Thyroid gland (tissue), 4 donors: ENCODE results near the gene HOXD10. TPM values are rescaled to one million over a fixed set of nuclear protein-coding genes. Genes with fewer than 3 reads are reported as not detected.

ENCODE experiments used
- DNase-seq, 2 donors: peaks; one replicate each; pipeline ENCODE4 v3.0.0-alpha.2; 2019
- H3K27ac ChIP-seq, 3 donors: fragments of 200-600 bp; sonication (generic); 1 replicate in 2 of 3; 2 replicates in 1 of 3; pipeline ENCODE4 v1.5.1; 2016 to 2019; ENCODE audit warnings: mild to moderate bottlenecking in 1 of 3, moderate library complexity in 1 of 3
- H3K27me3 ChIP-seq: fragments of 200-600 bp; sonication (generic); one replicate; pipeline ENCODE4 v1.5.1; 2019
- H3K36me3 ChIP-seq, 2 donors: fragments of 200-600 bp; sonication (generic); one replicate each; pipeline ENCODE4 v1.5.1; 2016 to 2019
- H3K4me1 ChIP-seq, 2 donors: fragments of 200-600 bp; sonication (generic); one replicate each; pipeline ENCODE4 v1.5.1; 2017 to 2019
- H3K4me3 ChIP-seq, 3 donors: fragments of 200-600 bp; sonication (generic); replicated peaks in 1 of 3; 1 replicate in 2 of 3; 2 replicates in 1 of 3; pipeline ENCODE4 v1.5.1; 2016; ENCODE audit warnings: mild to moderate bottlenecking in 1 of 3
- H3K9me3 ChIP-seq: fragments of 200-600 bp; sonication (generic); one replicate; pipeline ENCODE4 v1.5.1; 2017
- POLR2A ChIP-seq, 2 donors: fragments of 450-650 bp; IDR thresholded peaks; one replicate each; pipeline ENCODE4 v1.6.1; 2017; ENCODE audit warnings: antibody characterized with exemption in 2 of 2, mild to moderate bottlenecking in 2 of 2, moderate library complexity in 1 of 2
- WGBS, 2 donors: methylation state at CpG; one replicate each; pipeline ENCODE4 v1.1.5; 2017; 5-methylcytosine and 5-hydroxymethylcytosine counted together
- intact Hi-C: fragments of 100-400 bp; cut with DNase I; formaldehyde crosslinking; loops from one replicate; pipeline ENCODE4 v1.15.1; 2023
- total RNA-seq, 4 donors: library from RNA; depleted of rRNA; stranded (reverse); fragments of >200 nt; gene quantifications; one replicate each; pipeline ENCODE4 v1.2.3, GENCODE V29; 2016
- TF ChIP-seq, protein P1 (sequence below), 6 experiments: fragments of 200-600 bp in 3 of 6; fragments of 450-650 bp in 3 of 6; sonication (generic) in 3 of 6; IDR thresholded peaks; one replicate each; pipeline ENCODE4 v1.5.1; 2016 to 2019; ENCODE audit warnings: antibody characterized with exemption in 6 of 6, mild to moderate bottlenecking in 2 of 6, inconsistent platforms in 1 of 6, moderate library complexity in 1 of 6

HOXD10 gene
- total RNA-seq, 4 donors from 2014 or later = 0.33 to 0.54 TPM; not detected in 2

DNA sequence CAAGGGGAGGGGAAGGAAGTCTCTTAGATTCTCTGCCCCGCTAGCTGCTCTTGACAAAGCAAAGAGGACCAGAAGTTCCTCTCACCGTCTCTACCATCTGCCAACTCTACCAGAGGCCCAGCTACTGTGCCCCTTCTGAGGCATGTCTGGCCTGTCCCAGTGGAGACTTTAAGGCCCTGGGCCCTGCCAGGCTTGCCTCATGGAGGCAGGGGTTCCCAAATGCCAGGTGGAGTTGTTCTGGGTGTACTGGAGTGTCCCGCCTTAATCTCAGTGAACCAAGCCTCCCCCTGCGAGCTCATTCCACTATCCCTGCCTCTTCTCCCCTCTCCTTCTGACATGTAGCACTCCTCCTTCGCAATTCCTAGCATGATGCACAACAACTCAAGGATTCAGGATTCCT is 14.7 kb upstream of the HOXD10 start:
- Histone ChIP-seq H3K4me1 (peaks cover 16 to 29% of the 10 kb centered on the region in 2 donors), H3K27me3 (peaks cover 84% of the 10 kb centered on the region), H3K9me3 (no peaks in the 10 kb centered on the region), H3K27ac (no peak overlapping the region), H3K4me3 (no peak overlapping the region), H3K36me3 (no peaks in the 10 kb centered on the region)
- no peak for DNase-seq
- WGBS, 2 donors = 32 to 39% methylated on average over 5 of the region's 5 CpGs
- intact Hi-C loops = no loop called here
- TF ChIP-seq POLR2A (IDR thresholded peaks at IDR 0.05) = no peak
- TF ChIP-seq, protein P1, sequence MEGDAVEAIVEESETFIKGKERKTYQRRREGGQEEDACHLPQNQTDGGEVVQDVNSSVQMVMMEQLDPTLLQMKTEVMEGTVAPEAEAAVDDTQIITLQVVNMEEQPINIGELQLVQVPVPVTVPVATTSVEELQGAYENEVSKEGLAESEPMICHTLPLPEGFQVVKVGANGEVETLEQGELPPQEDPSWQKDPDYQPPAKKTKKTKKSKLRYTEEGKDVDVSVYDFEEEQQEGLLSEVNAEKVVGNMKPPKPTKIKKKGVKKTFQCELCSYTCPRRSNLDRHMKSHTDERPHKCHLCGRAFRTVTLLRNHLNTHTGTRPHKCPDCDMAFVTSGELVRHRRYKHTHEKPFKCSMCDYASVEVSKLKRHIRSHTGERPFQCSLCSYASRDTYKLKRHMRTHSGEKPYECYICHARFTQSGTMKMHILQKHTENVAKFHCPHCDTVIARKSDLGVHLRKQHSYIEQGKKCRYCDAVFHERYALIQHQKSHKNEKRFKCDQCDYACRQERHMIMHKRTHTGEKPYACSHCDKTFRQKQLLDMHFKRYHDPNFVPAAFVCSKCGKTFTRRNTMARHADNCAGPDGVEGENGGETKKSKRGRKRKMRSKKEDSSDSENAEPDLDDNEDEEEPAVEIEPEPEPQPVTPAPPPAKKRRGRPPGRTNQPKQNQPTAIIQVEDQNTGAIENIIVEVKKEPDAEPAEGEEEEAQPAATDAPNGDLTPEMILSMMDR (IDR thresholded peaks at IDR 0.05) = no peak

DNA sequence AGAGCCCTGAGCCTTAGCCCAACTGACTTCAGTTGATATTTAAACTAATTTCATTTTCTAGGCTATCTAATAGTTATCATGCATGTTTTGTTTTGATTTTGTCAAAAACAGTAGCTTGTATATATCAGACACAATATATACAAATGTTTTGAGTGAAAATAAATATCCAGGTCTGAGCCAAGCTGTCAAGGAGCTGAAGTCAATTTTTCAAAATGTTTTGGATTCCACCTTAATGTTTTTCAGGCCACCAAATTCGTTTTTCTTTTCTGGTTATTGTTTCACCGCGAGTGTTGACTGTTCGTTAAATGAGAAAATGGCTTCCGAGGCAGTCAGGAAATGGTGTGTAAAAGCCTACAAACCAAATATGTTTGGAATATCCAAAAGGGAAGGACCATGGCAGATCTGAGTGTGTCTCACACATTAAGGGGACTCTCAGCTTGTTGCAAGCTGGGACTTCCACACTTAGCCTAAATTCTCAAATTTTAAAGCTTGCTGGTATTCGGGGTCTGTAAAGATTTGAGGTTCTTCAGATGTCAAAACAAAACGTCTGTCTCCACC is 14.2 kb upstream of the HOXD10 start:
- no peaks in the 10 kb centered on the region for H3K9me3 ChIP-seq
- intact Hi-C loops = no loop called here
- H3K4me3 ChIP-seq = no peak overlapping the region
- DNase-seq = no peak
- H3K36me3 ChIP-seq = no peaks in the 10 kb centered on the region
- H3K27me3 ChIP-seq = peaks cover 79% of the 10 kb centered on the region
- no peak for TF ChIP-seq POLR2A (IDR thresholded peaks at IDR 0.05)
- TF ChIP-seq, protein P1 (IDR thresholded peaks at IDR 0.05) = no peak
- H3K4me1 ChIP-seq = peaks cover 11 to 28% of the 10 kb centered on the region in 2 donors
- no peak overlapping the region for H3K27ac ChIP-seq
- WGBS, 2 donors = 22 to 23% methylated on average over 7 of the region's 7 CpGs

DNA sequence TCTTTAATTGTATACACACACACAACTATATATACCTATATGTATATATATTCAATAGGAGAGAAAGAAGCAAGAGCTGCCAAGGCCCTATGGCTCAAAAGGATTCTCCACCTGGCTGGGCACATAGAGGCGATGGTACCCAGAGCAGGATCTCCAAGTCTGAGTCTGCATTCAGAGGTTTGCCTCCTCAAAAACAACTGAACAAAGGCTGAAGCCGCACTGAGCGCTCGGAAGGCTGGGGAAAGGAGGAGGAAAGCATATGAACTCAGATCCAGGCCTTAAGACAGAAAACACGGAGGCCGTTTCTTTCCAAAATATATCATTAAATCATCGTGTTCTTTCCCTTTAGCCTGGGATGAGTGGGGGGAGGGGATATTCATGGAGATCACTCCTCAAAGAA is 13.4 kb upstream of the HOXD10 start:
- H3K4me3 ChIP-seq = no peak overlapping the region
- H3K9me3 ChIP-seq = no peaks in the 10 kb centered on the region
- H3K36me3 ChIP-seq = no peaks in the 10 kb centered on the region
- H3K4me1 ChIP-seq = peaks cover 10 to 28% of the 10 kb centered on the region in 2 donors
- 23 to 29% methylated on average over 7 of the region's 7 CpGs for WGBS, 2 donors
- intact Hi-C loops = no loop called here
- H3K27ac ChIP-seq = no peak overlapping the region
- H3K27me3 ChIP-seq = peaks cover 75% of the 10 kb centered on the region
- TF ChIP-seq POLR2A (IDR thresholded peaks at IDR 0.05) = no peak
- no peak for DNase-seq

DNA sequence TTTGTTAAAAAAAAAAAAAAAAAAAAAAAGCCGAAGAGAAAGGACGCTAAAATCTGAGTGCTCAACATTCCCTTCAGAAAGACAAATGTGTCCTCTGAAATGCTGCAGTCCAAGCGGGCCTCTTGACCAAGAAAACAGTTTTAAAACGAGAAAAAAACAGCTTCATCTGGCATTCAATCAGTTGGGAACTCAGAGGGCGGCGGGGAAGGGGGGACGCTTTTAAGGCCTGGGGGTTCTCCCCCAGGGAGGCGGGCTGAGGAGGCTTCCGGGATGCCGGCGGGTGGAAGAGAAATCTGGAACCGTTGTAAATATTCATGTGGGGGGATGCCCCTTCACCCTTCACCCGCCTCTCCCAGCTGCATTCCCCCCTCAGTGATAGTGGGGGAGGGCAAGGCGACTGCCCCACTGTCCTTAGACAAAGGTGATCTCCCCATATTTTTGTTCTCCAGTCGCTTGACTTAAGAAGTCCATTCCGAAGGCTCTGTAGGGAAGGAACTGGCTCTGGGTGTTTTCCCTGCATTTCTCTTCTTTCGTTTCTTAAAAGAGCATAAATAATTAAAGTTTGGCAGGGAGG is 12.7 kb upstream of the HOXD10 start:
- peaks cover 10 to 34% of the 10 kb centered on the region in 2 donors for H3K4me1 ChIP-seq
- no peak overlapping the region for H3K4me3 ChIP-seq
- 7 to 9% methylated on average over 17 of the region's 17 CpGs for WGBS, 2 donors
- intact Hi-C loops = no loop called here
- peaks cover 75% of the 10 kb centered on the region for H3K27me3 ChIP-seq
- H3K27ac ChIP-seq = no peak overlapping the region
- TF ChIP-seq POLR2A (IDR thresholded peaks at IDR 0.05) = no peak
- TF ChIP-seq, protein P1 (IDR thresholded peaks at IDR 0.05) = no peak
- no peaks in the 10 kb centered on the region for H3K36me3 ChIP-seq
- H3K9me3 ChIP-seq = no peaks in the 10 kb centered on the region
- no peak for DNase-seq

DNA sequence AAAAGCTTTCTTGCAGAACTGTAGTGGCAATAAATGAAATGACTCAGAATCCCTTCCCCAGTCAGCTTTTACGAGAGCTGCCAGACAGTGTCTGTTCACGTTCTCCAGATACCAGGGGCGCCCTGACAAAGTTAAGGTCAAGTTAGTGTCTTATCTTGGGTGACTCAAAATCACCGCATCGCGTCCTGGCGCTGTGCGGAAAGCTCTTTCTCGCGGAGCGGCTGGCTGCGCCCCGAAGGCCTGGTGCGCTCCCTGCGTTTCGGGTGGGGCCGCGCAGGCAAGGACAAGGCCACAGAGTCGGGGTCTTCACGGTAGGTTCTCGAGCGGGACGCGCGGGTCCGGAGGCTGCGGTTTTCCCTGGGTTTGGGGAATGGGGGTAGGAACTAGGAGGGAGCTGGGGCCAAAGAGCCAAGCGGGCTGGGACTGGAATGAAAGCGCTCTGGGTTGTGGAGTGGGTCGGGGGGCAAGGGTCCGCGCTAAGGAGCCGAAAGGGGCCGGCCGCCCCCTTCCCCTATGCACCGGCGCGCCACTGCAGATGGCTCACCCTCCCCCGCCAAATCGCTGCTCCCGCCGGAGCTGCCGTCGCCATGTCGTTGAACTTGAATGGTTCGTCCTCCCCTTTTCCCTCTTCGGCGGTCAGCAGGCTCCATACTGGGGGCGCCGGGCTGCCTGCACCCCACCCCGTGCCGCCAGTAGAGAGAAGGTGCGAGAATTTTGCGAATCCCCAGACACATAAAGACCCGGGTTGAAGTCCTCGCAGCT is 12.1 kb upstream of the HOXD10 start:
- Histone ChIP-seq H3K4me1 (peaks cover 10 to 38% of the 10 kb centered on the region in 2 donors), H3K27me3 (peaks cover 76% of the 10 kb centered on the region), H3K36me3 (no peaks in the 10 kb centered on the region), H3K4me3 (no peak overlapping the region), H3K27ac (no peak overlapping the region), H3K9me3 (no peaks in the 10 kb centered on the region)
- WGBS, 2 donors = 4 to 5% methylated on average over 44 to 47 of the region's 56 CpGs
- TF ChIP-seq POLR2A (IDR thresholded peaks at IDR 0.05) = no peak
- TF ChIP-seq, protein P1 (IDR thresholded peaks at IDR 0.05) = no peak
- intact Hi-C loops = no loop called here
- no peak for DNase-seq
